SK-N-SH treated with all-trans-retinoic acid at 6 μM for 48 hours (cell line): ENCODE data around the gene ZNF552.
"Not testable (repeated sequence)": the region's sequence is repeated elsewhere in the genome, so short reads cannot be mapped to it uniquely, and the experiment has no call there.

Experiments
- ATAC-seq: fragments of 200-7000 bp; cut with Tn5 transposase; 3 replicates; pipeline ENCODE4 v1.9.1; 2020; ENCODE audit warnings: mild to moderate bottlenecking, moderate library complexity
- ARNTL ChIP-seq: fragments of 450-650 bp; formaldehyde crosslinking; IDR thresholded peaks from 2 replicates; pipeline ENCODE4 v1.5.0; 2020; ENCODE audit warnings: low read depth, mild to moderate bottlenecking, moderate library complexity, borderline replicate concordance
- BACH2 ChIP-seq: fragments of 250-450 bp; sonication (Bioruptor Pico); IDR thresholded peaks from 2 replicates; pipeline ENCODE4 v1.9.0; 2021; ENCODE audit warnings: mild to moderate bottlenecking, borderline replicate concordance
- CREB5 ChIP-seq: fragments of 250-450 bp; sonication (Bioruptor Pico); IDR thresholded peaks from 2 replicates; pipeline ENCODE4 v1.5.1; 2020; ENCODE audit warnings: low read depth, mild to moderate bottlenecking, moderate library complexity
- CSDC2 ChIP-seq: fragments of 250-450 bp; sonication (Bioruptor Pico); IDR thresholded peaks from 2 replicates; pipeline ENCODE4 v1.5.0; 2020; ENCODE audit warnings: mild to moderate bottlenecking, moderate library complexity
- GLIS3 ChIP-seq: fragments of 250-450 bp; sonication (Bioruptor Pico); IDR thresholded peaks from 2 replicates; pipeline ENCODE4 v1.5.0; 2020; ENCODE audit warnings: mild to moderate bottlenecking, moderate library complexity
- ISL1 ChIP-seq: fragments of 250-450 bp; sonication (Bioruptor Pico); IDR thresholded peaks from 2 replicates; pipeline ENCODE4 v2.1.2; 2022; ENCODE audit warnings: mild to moderate bottlenecking, moderate library complexity
- OSR1 ChIP-seq: fragments of 250-450 bp; sonication (Bioruptor Pico); IDR thresholded peaks from 2 replicates; pipeline ENCODE4 v1.8.0; 2022; ENCODE audit warnings: moderate library complexity, mild to moderate bottlenecking, inconsistent platforms
- POU6F1 ChIP-seq: fragments of 250-450 bp; sonication (Bioruptor Pico); IDR thresholded peaks from 2 replicates; pipeline ENCODE4 v1.8.0; 2021; ENCODE audit warnings: low read depth, mild to moderate bottlenecking, moderate library complexity, borderline replicate concordance
- PPARA ChIP-seq: fragments of 250-450 bp; sonication (Bioruptor Pico); IDR thresholded peaks from 2 replicates; pipeline ENCODE4 v1.5.0; 2020; ENCODE audit warnings: mild to moderate bottlenecking, borderline replicate concordance
- RARB ChIP-seq: fragments of 250-450 bp; sonication (Bioruptor Pico); IDR thresholded peaks from 2 replicates; pipeline ENCODE4 v1.8.0; 2021; ENCODE audit warnings: mild to moderate bottlenecking, moderate library complexity
- SNAI2 ChIP-seq: fragments of 250-450 bp; sonication (Bioruptor Pico); IDR thresholded peaks from 2 replicates; pipeline ENCODE4 v1.5.0; 2020; ENCODE audit warnings: mild to moderate bottlenecking, moderate library complexity
- TCF4 ChIP-seq: fragments of 250-450 bp; sonication (Bioruptor Pico); IDR thresholded peaks from 2 replicates; pipeline ENCODE4 v1.8.0; 2021; ENCODE audit warnings: mild to moderate bottlenecking, moderate library complexity, borderline replicate concordance
- TOX ChIP-seq: fragments of 250-450 bp; sonication (Bioruptor Pico); IDR thresholded peaks from 2 replicates; pipeline ENCODE4 v1.8.0; 2021; ENCODE audit warnings: mild to moderate bottlenecking, moderate library complexity, borderline replicate concordance
- ZC3H10 ChIP-seq: fragments of 250-450 bp; sonication (Bioruptor Pico); IDR thresholded peaks from 2 replicates; pipeline ENCODE4 v1.5.1; 2021; ENCODE audit warnings: mild to moderate bottlenecking, moderate library complexity
- ZFP3 ChIP-seq: fragments of 250-450 bp; sonication (Bioruptor Pico); IDR thresholded peaks from 2 replicates; pipeline ENCODE4 v1.5.0; 2020; ENCODE audit warnings: mild to moderate bottlenecking, moderate library complexity
- ZFP30 ChIP-seq: fragments of 450-650 bp; formaldehyde crosslinking; IDR thresholded peaks from 2 replicates; pipeline ENCODE4 v1.5.0; 2022; ENCODE audit warnings: mild to moderate bottlenecking, moderate library complexity
- ZNF565 ChIP-seq: fragments of 450-650 bp; formaldehyde crosslinking; conservative IDR thresholded peaks from 2 replicates; pipeline ENCODE4 v1.5.0; 2020; ENCODE audit warnings: low read depth, mild to moderate bottlenecking, moderate library complexity
- ZNF70 ChIP-seq: fragments of 450-650 bp; formaldehyde crosslinking; IDR thresholded peaks from 2 replicates; pipeline ENCODE4 v1.5.0; 2020; ENCODE audit warnings: mild to moderate bottlenecking, moderate library complexity
- ZNF8 ChIP-seq: fragments of 450-650 bp; formaldehyde crosslinking; IDR thresholded peaks from 2 replicates; pipeline ENCODE4 v1.5.0; 2020; ENCODE audit warnings: mild to moderate bottlenecking, moderate library complexity
- TF ChIP-seq, protein P1 (sequence below): fragments of 250-450 bp; sonication (Bioruptor Pico); IDR thresholded peaks from 2 replicates; pipeline ENCODE4 v1.5.1; 2021; ENCODE audit warnings: mild to moderate bottlenecking, moderate library complexity

ZNF552 gene

GRCh38 chr19:57849666-57850473, 35.2 kb upstream of the ZNF552 start, which contains the start of gene ZNF587:
Gene ZNF587, plus strand, starts transcription at chr19:57849859. Its CDS starts 180 bp downstream, at chr19:57850039.
- 0 out of 2 replicates have a peak, but pooled peaks have one; percentile 3 for TF ChIP-seq GLIS3 (CRISPR knock-in tag)
- ATAC-seq = peak; percentile 100

DNA sequence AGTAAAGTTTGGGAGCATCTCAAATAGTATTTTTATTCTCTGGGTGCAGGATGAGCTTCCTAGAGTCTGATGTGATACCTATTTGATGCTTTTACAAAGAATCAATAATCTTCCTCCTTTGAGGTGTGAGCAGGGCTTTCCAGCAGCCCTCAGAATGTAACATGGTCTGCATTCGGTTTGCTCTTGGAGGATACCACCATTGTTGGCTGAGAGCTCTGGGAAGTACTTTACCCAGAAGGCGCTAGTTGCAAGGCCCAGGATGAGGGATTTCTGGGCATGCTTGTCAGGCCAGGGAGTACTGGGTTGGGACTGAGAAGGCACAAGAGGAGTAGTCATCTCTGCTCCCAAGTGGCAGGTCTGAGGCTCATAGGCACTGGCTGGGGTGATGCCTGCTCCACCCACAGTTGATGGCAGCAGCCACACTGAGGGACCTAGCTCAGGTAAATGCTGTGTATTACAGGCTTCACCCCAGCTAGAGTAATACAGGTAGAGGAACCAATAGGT, 34.5 kb upstream of the ZNF552 start:
- ATAC-seq = peak; percentile 38

GRCh38 chr19:57847164-57847563, 32.5 kb upstream of the ZNF552 start:
- ATAC-seq = not testable (repeated sequence)

DNA sequence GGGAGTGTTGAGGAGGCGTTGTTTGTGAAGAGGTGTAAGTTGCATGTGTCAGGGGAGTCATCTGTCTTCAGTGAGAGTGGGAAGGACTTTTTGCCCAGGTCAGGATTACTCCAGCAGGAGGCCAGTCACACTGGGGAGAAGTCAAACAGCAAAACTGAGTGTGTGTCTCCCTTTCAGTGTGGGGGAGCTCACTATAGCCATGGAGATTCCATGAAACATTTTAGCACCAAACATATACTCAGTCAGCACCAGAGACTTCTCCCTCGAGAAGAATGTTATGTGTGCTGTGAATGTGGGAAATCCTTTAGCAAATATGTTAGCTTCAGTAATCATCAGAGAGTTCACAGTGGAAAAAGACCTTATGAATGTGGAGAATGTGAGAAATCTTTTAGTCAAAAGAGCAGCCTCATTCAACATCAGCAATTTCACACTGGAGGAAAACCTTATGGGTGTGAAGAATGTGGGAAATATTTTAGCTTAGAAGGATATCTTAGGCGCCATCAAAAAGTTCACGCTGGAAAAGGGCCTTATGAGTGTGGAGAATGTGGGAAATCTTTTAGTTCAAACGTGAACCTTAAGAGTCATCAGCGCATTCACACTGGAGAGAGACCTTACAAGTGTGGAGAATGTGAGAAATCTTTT, 26.5 kb upstream of the ZNF552 start:
- TF ChIP-seq TOX (CRISPR knock-in tag) = no peak
- no peak for TF ChIP-seq ZFP3 (CRISPR knock-in tag)
- no peak for TF ChIP-seq ARNTL (CRISPR knock-in tag)
- no peak for TF ChIP-seq RARB (CRISPR knock-in tag)
- TF ChIP-seq ISL1 = no peak
- no peak for TF ChIP-seq ZNF70
- TF ChIP-seq ZNF565 (CRISPR knock-in tag) = no peak
- no peak for TF ChIP-seq CSDC2 (CRISPR knock-in tag)
- no peak for TF ChIP-seq BACH2 (CRISPR knock-in tag)
- no peak for TF ChIP-seq ZC3H10
- TF ChIP-seq TCF4 = no peak
- TF ChIP-seq GLIS3 (CRISPR knock-in tag) = no peak
- TF ChIP-seq OSR1 (CRISPR knock-in tag) = no peak
- TF ChIP-seq CREB5 (CRISPR knock-in tag) = no peak
- TF ChIP-seq, protein P1, sequence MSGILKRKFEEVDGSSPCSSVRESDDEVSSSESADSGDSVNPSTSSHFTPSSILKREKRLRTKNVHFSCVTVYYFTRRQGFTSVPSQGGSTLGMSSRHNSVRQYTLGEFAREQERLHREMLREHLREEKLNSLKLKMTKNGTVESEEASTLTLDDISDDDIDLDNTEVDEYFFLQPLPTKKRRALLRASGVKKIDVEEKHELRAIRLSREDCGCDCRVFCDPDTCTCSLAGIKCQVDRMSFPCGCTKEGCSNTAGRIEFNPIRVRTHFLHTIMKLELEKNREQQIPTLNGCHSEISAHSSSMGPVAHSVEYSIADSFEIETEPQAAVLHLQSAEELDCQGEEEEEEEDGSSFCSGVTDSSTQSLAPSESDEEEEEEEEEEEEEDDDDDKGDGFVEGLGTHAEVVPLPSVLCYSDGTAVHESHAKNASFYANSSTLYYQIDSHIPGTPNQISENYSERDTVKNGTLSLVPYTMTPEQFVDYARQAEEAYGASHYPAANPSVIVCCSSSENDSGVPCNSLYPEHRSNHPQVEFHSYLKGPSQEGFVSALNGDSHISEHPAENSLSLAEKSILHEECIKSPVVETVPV (CRISPR knock-in tag) = no peak
- TF ChIP-seq PPARA (CRISPR knock-in tag) = no peak
- no peak for TF ChIP-seq POU6F1 (CRISPR knock-in tag)
- no peak for ATAC-seq

GRCh38 chr19:57838622-57839191, 24.0 kb upstream of the ZNF552 start:
- ATAC-seq = not testable (repeated sequence)

- not testable (repeated sequence) for ATAC-seq
These were observed 22.3 kb upstream of the ZNF552 start for GRCh38 chr19:57836991-57837390.

GRCh38 chr19:57830071-57830602, 15.4 kb upstream of the ZNF552 start, which contains the start of gene ZNF587B:
Gene ZNF587B, plus strand, starts transcription at chr19:57830299. Its CDS starts 230 bp downstream, at chr19:57830529.
- TF ChIP-seq ZFP30 (CRISPR knock-in tag) = no peak
- TF ChIP-seq ZNF565 (CRISPR knock-in tag) = no peak
- TF ChIP-seq PPARA (CRISPR knock-in tag) = no peak
- TF ChIP-seq SNAI2 = no peak
- no peak for TF ChIP-seq CSDC2 (CRISPR knock-in tag)
- TF ChIP-seq GLIS3 (CRISPR knock-in tag) = no peak
- no peak for TF ChIP-seq RARB (CRISPR knock-in tag)
- TF ChIP-seq TCF4 = no peak
- TF ChIP-seq ZFP3 (CRISPR knock-in tag) = no peak
- no peak for TF ChIP-seq ZNF8 (CRISPR knock-in tag)
- TF ChIP-seq ZNF70 = no peak
- TF ChIP-seq ZC3H10 = no peak
- TF ChIP-seq OSR1 (CRISPR knock-in tag) = no peak
- peak; percentile 55; the same call in 2 of the 3 replicates for ATAC-seq
